ENCODE measurements around the gene NETO2. TPM values are rescaled to one million over a fixed set of nuclear protein-coding genes. Genes with fewer than 3 reads are reported as not detected.
"Not testable (repeated sequence)": the region's sequence is repeated elsewhere in the genome, so short reads cannot be mapped to it uniquely, and the experiment has no call there.

The NETO2 gene
- total RNA-seq, 1 experiment from 2014 or later: 40.6 TPM

- DNase-seq (no peak), ATAC-seq (no peak)
- ChIA-PET CTCF (no interaction called here), POLR2A (ENCODE audit: unreplicated experiment) (no interaction called here)
- H3K4me3 ChIP-seq (ENCODE audit: low read length): no peak overlapping the region
- H3K36me3 ChIP-seq (ENCODE audit: low read depth, low read length): peaks cover 5% of the 10 kb centered on the region; the same call in 1 of the 2 replicates
- no peaks in the 10 kb centered on the region for H4K20me1 ChIP-seq (ENCODE audit: low read length)
- TF ChIP-seq, protein P1, sequence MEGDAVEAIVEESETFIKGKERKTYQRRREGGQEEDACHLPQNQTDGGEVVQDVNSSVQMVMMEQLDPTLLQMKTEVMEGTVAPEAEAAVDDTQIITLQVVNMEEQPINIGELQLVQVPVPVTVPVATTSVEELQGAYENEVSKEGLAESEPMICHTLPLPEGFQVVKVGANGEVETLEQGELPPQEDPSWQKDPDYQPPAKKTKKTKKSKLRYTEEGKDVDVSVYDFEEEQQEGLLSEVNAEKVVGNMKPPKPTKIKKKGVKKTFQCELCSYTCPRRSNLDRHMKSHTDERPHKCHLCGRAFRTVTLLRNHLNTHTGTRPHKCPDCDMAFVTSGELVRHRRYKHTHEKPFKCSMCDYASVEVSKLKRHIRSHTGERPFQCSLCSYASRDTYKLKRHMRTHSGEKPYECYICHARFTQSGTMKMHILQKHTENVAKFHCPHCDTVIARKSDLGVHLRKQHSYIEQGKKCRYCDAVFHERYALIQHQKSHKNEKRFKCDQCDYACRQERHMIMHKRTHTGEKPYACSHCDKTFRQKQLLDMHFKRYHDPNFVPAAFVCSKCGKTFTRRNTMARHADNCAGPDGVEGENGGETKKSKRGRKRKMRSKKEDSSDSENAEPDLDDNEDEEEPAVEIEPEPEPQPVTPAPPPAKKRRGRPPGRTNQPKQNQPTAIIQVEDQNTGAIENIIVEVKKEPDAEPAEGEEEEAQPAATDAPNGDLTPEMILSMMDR (conservative IDR thresholded peaks at IDR 0.05; ENCODE audit: low read depth, low read length): no peak
- no peak for TF ChIP-seq EZH2phosphoT487 (IDR thresholded peaks at IDR 0.05; ENCODE audit: borderline replicate concordance, low read length)
- no peak for TF ChIP-seq EZH2 (IDR thresholded peaks at IDR 0.05; ENCODE audit: low read length, unreplicated experiment)
- no peaks in the 10 kb centered on the region for H3K9me2 ChIP-seq (replicated peaks; ENCODE audit: low read length)
- intact Hi-C loops (cut with micrococcal nuclease): no loop called here
- no peaks in the 10 kb centered on the region for H3K27me3 ChIP-seq (ENCODE audit: low read length)
- no peak overlapping the region for H2AFZ ChIP-seq (ENCODE audit: low read length)
- no peak overlapping the region for H3K27ac ChIP-seq (ENCODE audit: low read length)
- no peak overlapping the region for H3K9ac ChIP-seq (ENCODE audit: low read length)
- no TSS peak for BruUV-seq (replicated peaks)
- no peak overlapping the region for H3K4me2 ChIP-seq (ENCODE audit: low read length)
- H3F3A ChIP-seq (ENCODE audit: low read length, unreplicated experiment): no peaks in the 10 kb centered on the region
- H3K79me2 ChIP-seq (ENCODE audit: low read length): no peaks in the 10 kb centered on the region
- H3K4me1 ChIP-seq (ENCODE audit: insufficient read depth, low read length): no peaks in the 10 kb centered on the region
- no peaks in the 10 kb centered on the region for H3K9me3 ChIP-seq (ENCODE audit: low read length)
These were observed 13.0 kb upstream of the NETO2 start for GRCh38 chr16:47156680-47157215.

DNA sequence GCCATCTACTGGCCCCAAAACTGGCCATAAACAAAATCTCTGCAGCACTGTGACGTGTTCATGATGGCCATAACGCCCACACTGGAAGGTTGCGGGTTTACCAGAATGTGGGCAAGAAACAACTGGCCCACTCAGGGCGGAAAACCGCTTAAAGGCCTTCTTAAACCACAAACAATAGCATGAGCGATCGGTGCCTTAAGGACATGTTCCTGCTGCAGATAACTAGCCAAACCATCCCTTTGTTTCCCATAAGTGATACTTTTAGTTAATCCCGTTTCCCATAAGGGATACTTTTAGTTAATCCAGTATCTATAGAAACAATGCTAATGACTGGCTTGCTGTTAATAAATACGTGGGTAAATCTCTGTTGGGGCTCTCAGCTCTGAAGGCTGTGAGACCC lies 8.8 kb upstream of the NETO2 start:
- H3K9ac ChIP-seq (ENCODE audit: low read length); H3K9me3 ChIP-seq (ENCODE audit: low read length); intact Hi-C loops (cut with micrococcal nuclease); BruUV-seq (replicated peaks); CTCF ChIA-PET; H3K27ac ChIP-seq (ENCODE audit: low read length); ATAC-seq; H3F3A ChIP-seq (ENCODE audit: low read length, unreplicated experiment); H3K36me3 ChIP-seq (ENCODE audit: low read depth, low read length); H3K4me3 ChIP-seq (ENCODE audit: low read length); H3K27me3 ChIP-seq (ENCODE audit: low read length); H4K20me1 ChIP-seq (ENCODE audit: low read length); H3K9me2 ChIP-seq (replicated peaks; ENCODE audit: low read length); DNase-seq; H3K4me1 ChIP-seq (ENCODE audit: insufficient read depth, low read length); H2AFZ ChIP-seq (ENCODE audit: low read length); H3K4me2 ChIP-seq (ENCODE audit: low read length); H3K79me2 ChIP-seq (ENCODE audit: low read length); POLR2A ChIA-PET (ENCODE audit: unreplicated experiment): not testable (repeated sequence)

GRCh38 chr16:47150067-47150466 lies 6.3 kb upstream of the NETO2 start:
- BruUV-seq (replicated peaks): no TSS peak
- no peak overlapping the region for H3K4me3 ChIP-seq (ENCODE audit: low read length)
- DNase-seq: no peak
- H2AFZ ChIP-seq (ENCODE audit: low read length): no peak overlapping the region
- H3F3A ChIP-seq (ENCODE audit: low read length, unreplicated experiment): no peaks in the 10 kb centered on the region
- H3K4me2 ChIP-seq (ENCODE audit: low read length): no peak overlapping the region
- no peaks in the 10 kb centered on the region for H3K9me2 ChIP-seq (replicated peaks; ENCODE audit: low read length)
- ChIA-PET POLR2A (ENCODE audit: unreplicated experiment) (no interaction called here), CTCF (no interaction called here)
- H3K9me3 ChIP-seq (ENCODE audit: low read length): no peaks in the 10 kb centered on the region
- H3K79me2 ChIP-seq (ENCODE audit: low read length): no peaks in the 10 kb centered on the region
- no peaks in the 10 kb centered on the region for H3K27me3 ChIP-seq (ENCODE audit: low read length)
- no peaks in the 10 kb centered on the region for H4K20me1 ChIP-seq (ENCODE audit: low read length)
- ATAC-seq: no peak
- TF ChIP-seq EZH2phosphoT487 (IDR thresholded peaks at IDR 0.05; ENCODE audit: borderline replicate concordance, low read length): no peak
- TF ChIP-seq, protein P1 (conservative IDR thresholded peaks at IDR 0.05; ENCODE audit: low read depth, low read length): no peak
- no peak for TF ChIP-seq EZH2 (IDR thresholded peaks at IDR 0.05; ENCODE audit: low read length, unreplicated experiment)
- intact Hi-C loops (cut with micrococcal nuclease): no loop called here
- H3K36me3 ChIP-seq (ENCODE audit: low read depth, low read length): peaks cover 5% of the 10 kb centered on the region; the same call in 1 of the 2 replicates
- no peak overlapping the region for H3K27ac ChIP-seq (ENCODE audit: low read length)
- no peaks in the 10 kb centered on the region for H3K4me1 ChIP-seq (ENCODE audit: insufficient read depth, low read length)
- no peak overlapping the region for H3K9ac ChIP-seq (ENCODE audit: low read length)
